Stimulated activated CD8-positive, alpha-beta memory T cell treated with anti-CD3 and anti-CD28 coated beads, Interleukin-15, amount 100 ng/mL, for 48 hours (primary cell): ENCODE data around the gene GPD2.
"Not testable (repeated sequence)": the region's sequence is repeated elsewhere in the genome, so short reads cannot be mapped to it uniquely, and the experiment has no call there.

ENCODE experiments used
- DNase-seq, 2 donors: peaks; one replicate each; pipeline ENCODE4 v3.0.0-alpha.2; 2020; ENCODE audit warnings: low read depth in 2 of 2

Gene GPD2

GRCh38 chr2:156476021-156476849, 40.1 kb downstream of the GPD2 start:
- DNase-seq = no peak

- DNase-seq = no peak
These were observed 40.6 kb downstream of the GPD2 start for GRCh38 chr2:156476850-156477206.

- peak in 1 of 2 donors; percentile 20 for DNase-seq
These were observed 44.2 kb downstream of the GPD2 start for GRCh38 chr2:156480376-156480775.

GRCh38 chr2:156481312-156481711, 45.1 kb downstream of the GPD2 start:
- no peak for DNase-seq

GRCh38 chr2:156483741-156484173, 47.6 kb downstream of the GPD2 start:
- DNase-seq = no peak

GRCh38 chr2:156486147-156486546, 50.0 kb downstream of the GPD2 start:
- DNase-seq = no peak

GRCh38 chr2:156486614-156487013, 50.4 kb downstream of the GPD2 start:
- DNase-seq = no peak

GRCh38 chr2:156489195-156489594, 53.0 kb downstream of the GPD2 start:
- no peak for DNase-seq

- DNase-seq = no peak
These were observed 53.7 kb downstream of the GPD2 start for GRCh38 chr2:156489750-156490465.

GRCh38 chr2:156490466-156490840, 54.3 kb downstream of the GPD2 start:
- DNase-seq = no peak

- DNase-seq = no peak
These were observed 55.0 kb downstream of the GPD2 start for GRCh38 chr2:156491176-156491575.

- no peak for DNase-seq
These were observed 56.8 kb downstream of the GPD2 start for GRCh38 chr2:156492979-156493378.

- DNase-seq = not testable (repeated sequence)
These were observed 59.8 kb downstream of the GPD2 start for GRCh38 chr2:156495998-156496397.

GRCh38 chr2:156505696-156506095, 69.5 kb downstream of the GPD2 start:
- no peak for DNase-seq

- DNase-seq = no peak
These were observed 74.9 kb downstream of the GPD2 start for GRCh38 chr2:156511122-156511521.

GRCh38 chr2:156511803-156512202, 75.6 kb downstream of the GPD2 start:
- no peak for DNase-seq

GRCh38 chr2:156512451-156512850, 76.3 kb downstream of the GPD2 start:
- no peak for DNase-seq

GRCh38 chr2:156513219-156513618, 77.0 kb downstream of the GPD2 start:
- DNase-seq = no peak

- no peak for DNase-seq
These were observed 81.2 kb downstream of the GPD2 start for GRCh38 chr2:156517419-156517818.

GRCh38 chr2:156518138-156518537, 82.0 kb downstream of the GPD2 start:
- no peak for DNase-seq

GRCh38 chr2:156522864-156523440, 86.8 kb downstream of the GPD2 start:
- DNase-seq = no peak

- no peak for DNase-seq
These were observed 90.9 kb downstream of the GPD2 start for GRCh38 chr2:156526950-156527636.
